ENCODE data around the gene SMYD3. TPM values are rescaled to one million over a fixed set of nuclear protein-coding genes. Genes with fewer than 3 reads are reported as not detected.

The SMYD3 gene
- total and polyA plus RNA-seq, 2 experiments from 2014 or later, result 30.8 to 68.5 TPM

DNA sequence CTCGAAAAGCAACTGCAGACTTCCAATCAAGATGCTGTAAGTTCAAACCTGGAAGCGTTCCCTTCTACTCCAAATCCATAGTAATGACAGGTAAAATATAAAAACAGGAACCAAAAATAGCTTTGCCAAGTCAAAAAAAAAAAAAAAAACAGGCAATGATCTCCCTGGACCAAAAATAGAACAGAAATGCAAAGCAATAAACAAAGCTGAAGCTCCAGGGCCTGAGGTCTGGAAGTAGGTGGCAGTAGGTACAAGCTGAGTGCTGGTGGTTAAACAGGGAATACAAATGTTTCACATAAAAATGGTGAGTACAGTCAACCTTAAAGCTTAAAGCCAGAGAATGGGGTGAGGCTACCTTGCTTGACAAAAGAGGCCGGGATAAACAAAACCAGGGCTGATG is 610.8 kb downstream of the SMYD3 start:
- no peak overlapping the region for H3K4me2 ChIP-seq
- H3K4me1 ChIP-seq (ENCODE audit: insufficient read depth), result peaks cover 8% of the 10 kb centered on the region
- no peaks in the 10 kb centered on the region for H3K9me3 ChIP-seq (ENCODE audit: low read depth)
- H3K36me3 ChIP-seq (replicated peaks; ENCODE audit: insufficient read depth, low read depth), result no peaks in the 10 kb centered on the region
- 84% methylated on average over 3 of the region's 3 CpGs for WGBS (ENCODE audit: low lambda C conversion rate, missing lambda C conversion rate)
- no peak overlapping the region for H2AFZ ChIP-seq
- H3K79me2 ChIP-seq, result no peaks in the 10 kb centered on the region
- TF ChIP-seq EZH2phosphoT487 (IDR thresholded peaks at IDR 0.05; ENCODE audit: low read depth, severe bottlenecking, unreplicated experiment) (no peak), EZH2 (IDR thresholded peaks at IDR 0.05; ENCODE audit: borderline replicate concordance) (no peak)
- TF ChIP-seq, protein P1, sequence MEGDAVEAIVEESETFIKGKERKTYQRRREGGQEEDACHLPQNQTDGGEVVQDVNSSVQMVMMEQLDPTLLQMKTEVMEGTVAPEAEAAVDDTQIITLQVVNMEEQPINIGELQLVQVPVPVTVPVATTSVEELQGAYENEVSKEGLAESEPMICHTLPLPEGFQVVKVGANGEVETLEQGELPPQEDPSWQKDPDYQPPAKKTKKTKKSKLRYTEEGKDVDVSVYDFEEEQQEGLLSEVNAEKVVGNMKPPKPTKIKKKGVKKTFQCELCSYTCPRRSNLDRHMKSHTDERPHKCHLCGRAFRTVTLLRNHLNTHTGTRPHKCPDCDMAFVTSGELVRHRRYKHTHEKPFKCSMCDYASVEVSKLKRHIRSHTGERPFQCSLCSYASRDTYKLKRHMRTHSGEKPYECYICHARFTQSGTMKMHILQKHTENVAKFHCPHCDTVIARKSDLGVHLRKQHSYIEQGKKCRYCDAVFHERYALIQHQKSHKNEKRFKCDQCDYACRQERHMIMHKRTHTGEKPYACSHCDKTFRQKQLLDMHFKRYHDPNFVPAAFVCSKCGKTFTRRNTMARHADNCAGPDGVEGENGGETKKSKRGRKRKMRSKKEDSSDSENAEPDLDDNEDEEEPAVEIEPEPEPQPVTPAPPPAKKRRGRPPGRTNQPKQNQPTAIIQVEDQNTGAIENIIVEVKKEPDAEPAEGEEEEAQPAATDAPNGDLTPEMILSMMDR (IDR thresholded peaks at IDR 0.05; ENCODE audit: poor library complexity), result no peak
- H3K9me2 ChIP-seq (replicated peaks; ENCODE audit: insufficient read depth), result no peaks in the 10 kb centered on the region
- DNase-seq (ENCODE audit: low spot score), result no peak
- H3K27ac ChIP-seq, result no peak overlapping the region
- no peaks in the 10 kb centered on the region for H3K27me3 ChIP-seq
- H4K20me1 ChIP-seq (ENCODE audit: insufficient read depth, poor library complexity, severe bottlenecking), result no peaks in the 10 kb centered on the region
- no peak overlapping the region for H3K4me3 ChIP-seq

DNA sequence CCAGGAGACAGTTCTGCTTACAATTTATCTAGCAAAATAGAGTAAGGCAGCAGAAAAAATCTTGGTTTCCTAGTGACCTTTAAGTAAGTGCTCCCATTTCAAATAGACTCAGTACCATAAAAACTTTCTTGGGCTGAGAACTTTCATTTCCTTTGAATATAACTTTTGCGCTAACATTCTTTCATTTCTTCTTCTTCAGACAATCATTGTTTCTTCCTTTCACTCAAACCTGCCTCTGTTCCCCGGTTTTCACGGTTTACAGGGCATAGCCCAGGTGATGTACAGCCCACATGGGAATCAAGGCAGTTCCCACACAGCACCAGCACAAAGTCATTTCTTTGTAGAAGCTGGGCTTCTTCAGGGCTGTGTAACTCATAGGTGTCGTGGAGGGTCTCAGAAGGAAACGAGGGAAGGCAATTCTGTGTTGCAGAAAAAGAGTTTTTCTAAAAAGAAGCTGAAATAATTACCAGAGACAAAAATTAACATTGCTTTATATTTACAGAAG is 611.6 kb downstream of the SMYD3 start:
- no peaks in the 10 kb centered on the region for H3K27me3 ChIP-seq
- no peak overlapping the region for H3K4me2 ChIP-seq
- DNase-seq (ENCODE audit: low spot score), result no peak
- 93% methylated on average over 5 of the region's 5 CpGs for WGBS (ENCODE audit: low lambda C conversion rate, missing lambda C conversion rate)
- no peaks in the 10 kb centered on the region for H3K79me2 ChIP-seq
- H3K9me3 ChIP-seq (ENCODE audit: low read depth), result peaks cover 3% of the 10 kb centered on the region
- H3K36me3 ChIP-seq (replicated peaks; ENCODE audit: insufficient read depth, low read depth), result no peaks in the 10 kb centered on the region
- H3K4me3 ChIP-seq, result no peak overlapping the region
- H4K20me1 ChIP-seq (ENCODE audit: insufficient read depth, poor library complexity, severe bottlenecking), result no peaks in the 10 kb centered on the region
- H2AFZ ChIP-seq, result no peak overlapping the region
- H3K4me1 ChIP-seq (ENCODE audit: insufficient read depth), result peaks cover 8% of the 10 kb centered on the region
- no peaks in the 10 kb centered on the region for H3K9me2 ChIP-seq (replicated peaks; ENCODE audit: insufficient read depth)
- H3K27ac ChIP-seq, result peak overlapping the region; percentile 46
- TF ChIP-seq EZH2 (IDR thresholded peaks at IDR 0.05; ENCODE audit: borderline replicate concordance), result no peak

DNA sequence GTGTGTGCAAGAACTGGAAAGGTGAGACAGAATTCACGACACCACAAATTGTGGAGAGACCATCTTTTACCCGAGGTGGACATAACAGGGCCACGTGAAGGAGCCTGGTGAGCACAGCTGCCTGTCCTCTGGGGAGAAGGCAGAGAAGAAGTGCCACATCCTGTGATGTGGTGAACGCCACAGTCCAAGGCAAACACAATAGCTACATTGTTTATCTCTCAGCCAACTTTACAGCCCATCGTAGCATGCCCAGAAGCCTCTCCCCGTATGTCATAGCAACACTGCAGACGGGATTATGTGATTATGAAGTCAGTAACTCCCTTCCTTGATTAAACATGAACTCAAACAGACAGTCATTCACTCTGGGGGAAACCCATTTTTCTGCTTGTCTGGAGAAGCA is 612.2 kb downstream of the SMYD3 start:
- H3K4me2 ChIP-seq, result no peak overlapping the region
- DNase-seq (ENCODE audit: low spot score), result no peak
- 61% methylated on average over 7 of the region's 7 CpGs for WGBS (ENCODE audit: low lambda C conversion rate, missing lambda C conversion rate)
- peaks cover 9% of the 10 kb centered on the region for H3K9me3 ChIP-seq (ENCODE audit: low read depth)
- peaks cover 8% of the 10 kb centered on the region for H3K4me1 ChIP-seq (ENCODE audit: insufficient read depth)
- TF ChIP-seq EZH2 (IDR thresholded peaks at IDR 0.05; ENCODE audit: borderline replicate concordance) (no peak), EZH2phosphoT487 (IDR thresholded peaks at IDR 0.05; ENCODE audit: low read depth, severe bottlenecking, unreplicated experiment) (no peak)
- TF ChIP-seq, protein P1 (IDR thresholded peaks at IDR 0.05; ENCODE audit: poor library complexity), result no peak
- no peaks in the 10 kb centered on the region for H3K9me2 ChIP-seq (replicated peaks; ENCODE audit: insufficient read depth)
- peak overlapping the region; percentile 46 for H3K27ac ChIP-seq
- no peaks in the 10 kb centered on the region for H3K79me2 ChIP-seq
- H3K4me3 ChIP-seq, result no peak overlapping the region
- no peaks in the 10 kb centered on the region for H3K27me3 ChIP-seq
- H4K20me1 ChIP-seq (ENCODE audit: insufficient read depth, poor library complexity, severe bottlenecking), result no peaks in the 10 kb centered on the region
- H3K36me3 ChIP-seq (replicated peaks; ENCODE audit: insufficient read depth, low read depth), result no peaks in the 10 kb centered on the region
- H2AFZ ChIP-seq, result no peak overlapping the region

DNA sequence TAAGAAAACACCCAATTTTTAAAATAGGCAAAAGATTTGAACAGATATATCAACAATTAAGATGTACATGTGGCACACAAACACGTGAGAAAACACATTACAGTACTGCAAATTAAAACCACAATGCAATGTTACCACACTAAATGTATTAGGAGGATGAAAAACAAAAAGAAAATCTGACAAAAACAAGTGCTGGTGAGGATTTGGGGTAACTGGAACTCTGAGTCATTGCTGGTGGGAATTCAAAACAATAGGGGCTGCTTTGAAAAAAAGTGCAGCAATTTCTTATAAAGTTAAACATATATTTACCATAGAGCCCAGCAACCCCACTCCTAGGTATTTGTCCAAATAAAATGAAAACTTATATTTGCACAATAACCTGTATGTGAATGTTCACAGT is 614.1 kb downstream of the SMYD3 start:
- 89% methylated on average over 1 of the region's 1 CpG for WGBS (ENCODE audit: low lambda C conversion rate, missing lambda C conversion rate)

More for the DNA sequence above, 614.1 kb downstream of the SMYD3 start:
- no peak overlapping the region for H3K4me3 ChIP-seq
- TF ChIP-seq, protein P1 (IDR thresholded peaks at IDR 0.05; ENCODE audit: poor library complexity), result no peak
- no peak for TF ChIP-seq EZH2 (IDR thresholded peaks at IDR 0.05; ENCODE audit: borderline replicate concordance)
- TF ChIP-seq EZH2phosphoT487 (IDR thresholded peaks at IDR 0.05; ENCODE audit: low read depth, severe bottlenecking, unreplicated experiment), result no peak
- no peak overlapping the region for H2AFZ ChIP-seq
- no peaks in the 10 kb centered on the region for H4K20me1 ChIP-seq (ENCODE audit: insufficient read depth, poor library complexity, severe bottlenecking)
- no peak for DNase-seq (ENCODE audit: low spot score)
- no peak overlapping the region for H3K4me2 ChIP-seq
- no peaks in the 10 kb centered on the region for H3K79me2 ChIP-seq
- H3K36me3 ChIP-seq (replicated peaks; ENCODE audit: insufficient read depth, low read depth), result no peaks in the 10 kb centered on the region
- no peaks in the 10 kb centered on the region for H3K27me3 ChIP-seq
- no peak overlapping the region for H3K27ac ChIP-seq
- no peaks in the 10 kb centered on the region for H3K9me2 ChIP-seq (replicated peaks; ENCODE audit: insufficient read depth)
- H3K9me3 ChIP-seq (ENCODE audit: low read depth), result peaks cover 9% of the 10 kb centered on the region
- H3K4me1 ChIP-seq (ENCODE audit: insufficient read depth), result peaks cover 8% of the 10 kb centered on the region

Data from hepatocyte (in vitro differentiated cells).